HS-5 (cell line): Measurements from ENCODE around the gene AMBRA1.

ENCODE experiments used
- DNase-seq: peaks from one replicate; pipeline ENCODE4 v3.0.0-alpha.2; 2012; ENCODE audit warnings: low read depth

The AMBRA1 gene

DNA sequence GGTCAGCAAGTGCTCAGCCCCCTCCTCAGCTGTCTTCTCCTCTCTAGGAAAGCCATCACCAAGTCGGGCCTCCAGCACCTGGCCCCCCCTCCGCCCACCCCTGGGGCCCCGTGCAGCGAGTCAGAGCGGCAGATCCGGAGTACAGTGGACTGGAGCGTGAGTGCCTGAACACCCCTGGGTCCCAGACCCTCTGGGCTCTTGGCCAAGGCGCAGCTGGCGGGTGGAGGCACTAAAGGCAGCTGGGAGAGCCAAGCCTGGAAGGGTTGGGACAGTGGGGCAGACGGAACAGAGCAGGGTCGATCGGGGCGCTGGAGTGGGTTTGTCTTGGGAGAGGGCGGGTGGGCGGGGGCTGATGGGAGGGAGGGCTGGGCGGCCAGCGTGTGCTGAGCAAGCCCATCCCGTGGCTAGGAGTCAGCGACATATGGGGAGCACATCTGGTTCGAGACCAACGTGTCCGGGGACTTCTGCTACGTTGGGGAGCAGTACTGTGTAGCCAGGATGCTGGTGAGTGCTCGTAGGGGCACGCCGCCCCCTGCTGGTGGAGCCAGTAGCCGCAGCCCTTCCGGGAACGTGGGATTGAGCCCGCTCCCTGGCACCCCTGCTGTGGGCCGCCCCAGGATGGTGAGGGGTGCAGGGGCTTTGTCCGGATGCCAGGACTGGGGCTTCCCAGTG, 226.4 kb downstream of the AMBRA1 start:
- DNase-seq: no peak

DNA sequence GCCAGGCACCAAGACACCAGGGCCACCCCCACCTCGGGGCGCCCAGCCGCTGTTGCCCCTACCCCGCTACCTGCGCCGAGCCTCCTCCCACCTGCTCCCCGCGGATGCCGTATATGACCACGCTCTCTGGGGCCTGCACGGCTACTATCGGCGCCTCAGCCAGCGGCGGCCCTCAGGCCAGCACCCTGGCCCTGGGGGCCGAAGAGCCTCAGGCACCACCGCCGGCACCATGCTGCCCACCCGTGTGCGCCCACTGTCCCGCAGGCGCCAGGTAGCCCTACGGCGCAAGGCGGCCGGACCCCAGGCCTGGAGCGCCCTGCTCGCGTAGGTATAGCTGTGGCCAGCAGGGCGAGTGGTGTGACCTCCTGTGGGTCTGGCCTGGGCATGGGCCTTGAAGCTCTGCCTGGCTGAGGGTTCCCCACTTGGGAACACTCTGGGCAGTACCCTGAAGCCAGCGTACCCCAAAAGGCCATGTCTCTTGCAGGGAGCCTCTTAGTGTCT, 227.1 kb downstream of the AMBRA1 start:
- DNase-seq: no peak

DNA sequence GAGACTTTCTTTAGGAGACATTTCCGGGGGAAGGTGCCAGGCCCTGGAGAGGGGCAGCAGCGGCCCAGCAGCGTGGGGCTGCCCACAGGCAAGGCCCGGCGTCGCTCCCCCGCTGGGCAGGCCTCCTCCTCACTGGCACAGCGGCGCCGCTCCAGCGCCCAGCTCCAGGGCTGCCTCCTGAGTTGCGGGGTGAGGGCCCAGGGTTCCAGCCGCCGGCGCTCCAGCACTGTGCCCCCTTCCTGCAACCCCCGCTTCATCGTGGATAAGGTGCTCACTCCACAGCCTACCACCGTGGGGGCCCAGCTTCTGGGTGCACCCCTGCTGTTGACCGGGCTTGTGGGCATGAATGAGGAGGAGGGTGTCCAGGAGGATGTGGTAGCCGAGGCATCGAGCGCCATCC, 227.6 kb downstream of the AMBRA1 start:
- DNase-seq: no peak

DNA sequence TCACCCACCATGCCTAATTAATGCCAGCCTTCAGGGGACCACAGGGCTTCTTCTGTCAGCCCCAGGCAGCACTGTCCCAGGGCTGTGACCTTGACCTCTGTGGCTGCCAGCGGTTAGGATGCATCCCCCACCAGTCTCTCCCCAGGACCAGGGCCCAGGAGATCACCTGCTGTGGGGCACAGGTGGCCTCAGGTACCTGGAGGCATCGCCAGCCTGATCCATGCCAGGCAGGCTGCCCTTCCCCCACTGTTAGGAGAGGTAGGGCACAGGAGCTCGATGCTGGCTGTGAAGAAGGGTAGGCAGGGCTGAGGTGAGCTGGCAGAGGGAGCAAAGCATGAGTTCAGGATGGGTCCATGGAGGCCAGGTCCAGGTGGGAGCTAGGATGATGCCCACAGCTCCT, 229.0 kb downstream of the AMBRA1 start:
- no peak for DNase-seq

DNA sequence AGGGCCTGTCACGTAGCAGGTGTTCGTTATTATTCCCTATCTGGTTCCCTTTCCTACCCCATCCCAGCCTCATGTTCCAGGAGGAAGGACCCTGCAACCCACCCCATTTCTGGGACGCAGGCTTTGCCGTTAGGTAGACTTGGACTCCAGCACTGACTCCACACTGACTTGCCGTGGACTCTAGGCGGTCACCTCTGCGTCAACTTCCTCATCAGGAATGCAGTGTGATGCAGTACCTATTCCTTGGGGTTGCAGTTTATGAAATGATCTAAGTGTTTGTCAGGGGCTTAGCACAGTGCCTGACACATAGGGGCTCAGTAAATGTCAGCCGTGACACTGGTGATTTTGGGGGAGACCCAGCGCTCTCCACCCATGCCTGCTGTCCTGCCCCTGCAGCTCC, 229.8 kb downstream of the AMBRA1 start:
- no peak for DNase-seq

DNA sequence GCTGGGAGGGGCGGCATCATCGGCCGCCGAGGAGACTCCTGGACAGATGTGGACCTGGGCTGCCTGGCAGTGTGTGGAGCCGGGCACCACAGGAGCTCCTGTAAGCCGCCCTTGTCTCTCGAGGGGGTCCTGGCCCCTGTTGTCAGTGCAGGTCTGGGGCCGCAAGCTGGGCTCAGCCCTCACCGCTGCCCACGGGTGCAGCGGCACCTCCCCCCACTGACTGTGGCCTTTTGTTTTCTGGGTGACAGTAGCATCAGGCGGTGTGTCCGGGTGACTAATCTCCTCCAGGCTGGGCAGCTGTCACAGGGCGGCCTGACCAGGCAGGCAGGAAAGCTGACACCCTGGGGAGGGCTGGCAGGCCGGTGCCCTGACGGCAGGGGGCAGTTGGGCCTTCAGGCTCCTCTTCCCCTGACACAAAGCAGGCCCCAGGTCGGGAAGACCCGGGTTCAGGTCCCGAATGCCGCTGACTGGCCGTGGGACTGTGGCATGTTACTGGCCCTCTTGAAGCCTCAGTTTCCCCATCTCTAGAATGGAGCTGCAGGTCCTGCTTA, 230.3 kb downstream of the AMBRA1 start:
- no peak for DNase-seq

DNA sequence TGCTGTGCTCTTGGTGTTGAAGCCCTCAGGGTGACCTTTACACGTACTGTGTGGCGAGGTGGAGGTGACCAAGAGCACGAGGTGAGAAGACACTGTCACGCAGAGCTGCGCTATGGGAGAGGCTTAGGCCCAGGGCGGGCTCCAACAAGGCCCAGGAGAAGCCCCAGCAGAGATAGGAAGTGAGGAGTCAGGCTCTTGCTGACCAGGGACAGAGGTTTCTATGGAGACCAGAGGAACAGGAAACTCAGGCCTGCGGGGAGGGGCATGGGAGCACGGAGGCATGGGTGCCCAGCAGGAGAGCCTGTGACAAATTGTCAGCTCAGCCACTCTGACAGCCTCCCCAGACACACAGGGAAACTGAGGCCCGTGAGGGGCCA, 230.8 kb downstream of the AMBRA1 start:
- DNase-seq: no peak

DNA sequence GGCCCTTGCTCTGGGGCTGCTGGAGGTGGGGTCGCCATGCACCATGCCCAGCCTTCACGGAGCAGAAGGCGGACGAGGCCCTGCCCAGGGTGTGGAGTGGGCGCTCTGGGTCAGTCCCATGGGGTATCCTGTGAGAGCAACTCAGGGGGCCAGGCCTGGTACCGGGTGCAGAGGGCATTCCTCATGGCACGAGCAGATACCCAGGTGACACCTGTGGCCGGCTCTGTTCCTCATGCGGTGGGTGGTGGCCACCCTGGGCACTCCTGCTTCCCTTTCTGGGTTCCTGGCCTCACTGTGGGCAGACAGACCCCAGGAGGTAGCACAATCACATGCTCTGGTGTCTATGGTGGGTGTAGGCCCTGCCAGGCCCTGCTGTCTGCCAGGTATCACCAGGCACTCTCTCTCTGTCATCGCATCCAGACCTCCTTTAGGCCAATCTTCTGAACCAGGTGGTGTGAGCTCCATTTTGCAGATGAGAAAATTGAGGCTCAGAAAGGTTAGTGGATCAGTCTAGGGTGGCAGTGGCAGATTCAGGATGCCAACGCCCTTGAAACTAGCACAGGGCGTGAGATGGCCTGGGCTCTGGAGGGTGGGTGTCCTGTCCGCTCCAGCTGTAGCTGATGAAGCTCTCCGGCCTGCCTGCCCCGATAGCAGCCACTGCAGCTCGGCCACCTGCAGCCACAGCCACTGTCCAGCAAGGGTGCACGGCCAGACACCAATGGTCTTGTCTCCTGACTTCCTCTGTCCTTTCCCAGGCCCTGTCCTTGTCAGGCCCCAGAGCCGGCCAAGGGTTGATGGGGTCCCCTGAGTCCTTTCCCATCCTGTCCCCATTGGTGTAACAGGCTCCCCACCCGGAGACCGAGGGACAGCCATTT, 231.4 kb downstream of the AMBRA1 start:
- DNase-seq: no peak

DNA sequence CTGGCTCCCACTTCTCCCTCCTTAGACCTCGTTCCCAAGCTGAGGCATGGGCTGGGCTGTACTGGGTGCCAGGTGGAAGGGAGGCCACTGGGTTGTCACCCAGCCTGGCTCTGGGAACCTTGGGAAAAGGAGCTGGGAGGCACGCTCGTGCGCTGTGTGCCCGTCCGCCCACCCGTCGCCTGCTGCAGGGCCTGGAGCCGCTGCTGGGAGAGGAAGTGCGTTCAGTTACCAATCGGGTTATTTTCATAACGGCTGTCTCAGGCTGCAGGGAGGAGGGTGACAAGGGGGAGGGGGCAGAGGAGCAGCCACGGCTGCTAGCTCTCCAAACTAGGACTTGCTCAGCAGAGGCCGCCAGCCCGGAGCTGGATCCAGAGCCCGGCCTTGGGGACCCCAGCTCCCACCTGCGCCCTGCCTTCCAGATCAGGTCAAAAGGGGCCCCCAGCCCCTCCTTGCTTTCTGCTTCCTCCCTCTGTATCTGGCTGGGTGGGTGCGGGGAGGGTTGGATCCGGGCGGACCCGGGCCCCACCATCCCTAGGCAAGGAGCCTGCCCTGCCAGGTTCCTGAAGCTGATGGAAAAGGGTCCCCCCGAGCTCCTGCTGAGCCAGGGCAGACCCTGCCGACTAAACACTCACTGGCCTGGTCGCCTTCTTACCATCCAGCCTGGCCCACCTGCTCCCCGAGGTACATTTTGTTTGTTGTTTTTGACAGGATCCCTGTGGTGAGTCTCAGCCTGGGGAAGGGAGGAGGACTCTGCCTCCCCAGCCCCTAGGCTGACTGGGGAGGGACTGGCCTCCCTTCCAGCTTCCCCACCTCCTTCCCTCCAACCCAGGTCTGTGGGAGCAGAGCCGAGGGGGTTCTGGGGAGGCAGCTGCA, 232.3 kb downstream of the AMBRA1 start:
- no peak for DNase-seq

DNA sequence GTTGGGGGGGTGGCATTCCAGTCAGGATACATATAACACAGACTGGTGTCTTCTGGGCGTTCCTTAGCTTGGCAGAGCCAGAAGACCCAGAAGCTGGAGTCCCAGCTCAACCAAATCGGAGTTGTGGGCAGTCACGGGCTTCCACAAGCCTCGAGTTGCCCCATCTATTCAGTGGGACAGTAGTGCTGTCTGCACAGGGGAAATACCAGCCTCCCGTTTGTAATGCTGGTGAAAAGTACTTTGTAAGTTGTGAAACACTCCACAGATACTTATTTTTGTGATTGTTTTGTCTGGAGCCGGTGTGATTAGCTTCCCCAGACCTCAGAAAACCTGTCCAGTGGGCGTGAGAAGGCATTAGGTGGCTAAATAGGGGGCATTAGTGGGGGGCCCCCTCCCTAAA, 232.9 kb downstream of the AMBRA1 start:
- no peak for DNase-seq

DNA sequence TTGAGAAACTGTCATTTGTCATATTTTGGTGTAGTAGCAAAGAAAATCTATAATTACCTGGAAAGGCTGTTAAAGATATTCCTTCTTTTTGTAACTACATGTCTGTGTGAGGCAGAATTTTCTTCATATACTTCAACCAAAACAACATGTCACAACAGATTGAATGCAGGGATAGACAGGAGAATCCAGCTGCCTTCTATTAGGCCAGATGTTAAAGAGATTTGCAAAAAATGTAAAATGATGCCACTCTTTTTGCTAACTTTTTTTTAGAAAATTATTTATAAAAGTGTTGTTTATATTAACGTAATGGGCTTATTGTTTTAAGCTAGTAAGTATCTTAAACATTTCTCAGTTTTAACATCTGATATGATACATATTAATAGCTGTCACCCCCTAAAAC, 233.9 kb downstream of the AMBRA1 start:
- no peak for DNase-seq

DNA sequence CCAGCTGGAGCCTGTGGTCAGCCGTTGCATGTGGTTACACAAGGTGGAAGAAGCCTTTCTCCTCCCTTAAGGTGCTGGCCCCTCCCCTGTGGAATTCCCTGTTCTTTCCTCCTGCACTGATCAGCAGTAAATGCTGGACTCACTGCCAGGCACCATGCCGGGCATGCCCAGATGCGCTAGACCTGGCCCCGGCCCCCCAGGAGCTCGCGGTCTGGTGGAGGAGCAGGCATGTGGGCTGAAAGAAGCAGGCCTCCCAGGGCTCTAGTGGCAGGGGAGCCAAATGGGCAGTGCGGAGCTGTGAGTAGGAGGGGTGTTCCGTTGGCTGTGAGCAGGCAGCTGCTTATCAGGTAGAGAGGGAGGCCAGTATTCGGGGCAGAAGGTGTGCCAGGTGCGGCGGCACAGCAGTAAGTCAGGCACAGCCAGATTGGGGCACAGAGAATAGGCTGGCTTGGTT, 236.3 kb downstream of the AMBRA1 start:
- DNase-seq: no peak

DNA sequence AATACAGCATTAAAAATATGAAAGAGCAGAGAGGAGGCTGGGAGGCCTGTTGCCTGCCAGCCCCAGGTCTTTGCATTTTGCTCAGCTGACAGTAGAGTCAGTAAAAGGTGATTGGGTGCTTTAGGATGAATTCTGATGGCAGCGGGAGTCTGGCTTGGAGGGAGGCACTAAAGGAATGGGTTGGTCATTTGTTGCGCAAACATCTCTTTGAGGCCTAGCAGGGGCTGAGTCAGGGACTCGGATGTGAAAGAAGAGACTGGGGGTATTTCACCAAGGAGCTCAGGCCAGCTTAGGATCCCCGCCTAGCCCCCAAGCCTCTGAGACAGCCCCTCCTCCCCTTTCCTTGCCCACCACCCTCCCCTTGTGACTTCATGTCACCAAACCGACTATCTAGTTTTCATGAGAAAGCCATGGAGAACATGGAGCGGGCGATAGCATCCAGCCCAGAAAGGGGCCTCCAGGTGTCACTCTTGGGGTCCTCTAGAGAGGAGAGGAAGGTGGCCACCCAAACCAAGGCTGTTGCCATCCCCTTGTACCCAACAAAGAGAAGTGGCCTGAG, 236.8 kb downstream of the AMBRA1 start:
- DNase-seq: no peak

DNA sequence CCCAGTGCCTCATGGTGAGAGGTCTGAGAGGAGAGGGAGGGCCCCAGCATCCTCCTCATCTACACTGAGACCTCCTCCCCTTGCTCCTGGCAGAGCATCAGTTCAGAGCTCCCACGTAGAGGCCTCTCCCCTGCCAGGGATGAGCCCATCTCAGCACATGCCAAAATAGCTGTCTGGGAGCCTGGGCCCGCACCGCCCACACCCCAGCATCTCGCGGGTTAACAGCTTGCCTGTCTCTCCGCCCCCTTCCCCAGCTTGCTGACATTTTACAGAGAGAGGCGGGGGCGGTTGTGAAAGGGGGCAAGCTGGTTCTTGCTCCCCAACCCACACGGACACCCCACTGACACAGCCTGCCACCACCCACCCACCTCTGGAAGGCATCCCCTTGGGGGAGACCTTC, 240.1 kb downstream of the AMBRA1 start:
- DNase-seq: no peak

DNA sequence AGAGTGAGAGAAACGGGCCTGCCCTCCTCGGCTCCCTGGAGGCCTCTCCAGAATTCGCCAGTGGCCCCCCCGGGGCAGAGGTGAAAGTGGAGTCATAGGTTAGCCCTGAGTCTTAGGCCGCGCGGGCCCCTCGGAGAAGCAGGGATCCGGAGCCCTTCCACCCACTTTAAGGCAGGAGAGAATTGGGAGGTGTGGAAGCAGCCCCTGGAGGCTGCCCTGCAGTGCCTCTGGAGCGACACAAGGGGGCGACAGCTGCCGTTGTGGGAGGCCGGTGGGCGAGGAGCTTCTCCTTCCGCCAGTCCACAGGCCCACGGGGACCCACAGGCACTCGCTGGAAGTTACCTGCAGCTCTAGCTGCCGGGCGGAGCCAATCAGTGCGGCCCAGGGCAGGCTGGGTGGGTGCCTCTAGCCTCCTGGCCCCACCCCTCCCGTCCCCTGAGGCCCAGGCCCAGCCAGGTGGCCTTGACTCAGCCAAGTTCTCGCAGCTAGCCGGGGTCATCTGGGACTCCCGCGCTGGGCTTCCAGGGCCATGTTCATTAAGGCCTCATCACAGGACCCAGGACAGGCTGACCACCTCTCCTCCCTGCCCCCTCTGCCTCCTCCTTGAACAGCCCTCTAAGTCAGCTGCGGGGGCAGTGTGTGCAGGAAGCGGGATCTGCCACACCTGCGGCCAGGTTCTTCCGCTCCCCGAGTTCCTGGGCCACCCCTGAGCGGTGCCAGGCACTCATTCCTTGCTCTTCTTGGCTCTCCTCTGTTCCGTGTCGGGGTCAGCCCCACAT, 241.6 kb downstream of the AMBRA1 start:
- no peak for DNase-seq

DNA sequence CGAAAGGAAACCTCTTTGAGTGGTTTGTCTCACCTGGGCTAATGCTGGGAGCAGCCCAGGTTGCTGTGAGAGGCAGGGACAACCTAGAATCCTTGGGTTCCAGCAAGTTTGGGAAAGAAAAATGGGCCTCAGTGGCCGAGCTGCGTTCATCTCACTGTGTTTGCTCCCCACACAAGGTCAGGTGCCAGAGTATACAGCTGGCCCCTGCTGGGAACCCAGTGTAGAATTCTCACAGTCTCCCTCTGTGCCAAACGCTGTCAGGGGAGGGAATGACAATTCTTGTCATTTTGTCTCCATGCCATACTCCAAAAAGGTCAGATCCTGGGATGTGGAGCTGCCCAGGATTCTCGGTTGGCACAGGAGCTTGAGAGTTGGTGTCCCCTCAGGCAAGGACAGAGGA, 242.2 kb downstream of the AMBRA1 start:
- no peak for DNase-seq

DNA sequence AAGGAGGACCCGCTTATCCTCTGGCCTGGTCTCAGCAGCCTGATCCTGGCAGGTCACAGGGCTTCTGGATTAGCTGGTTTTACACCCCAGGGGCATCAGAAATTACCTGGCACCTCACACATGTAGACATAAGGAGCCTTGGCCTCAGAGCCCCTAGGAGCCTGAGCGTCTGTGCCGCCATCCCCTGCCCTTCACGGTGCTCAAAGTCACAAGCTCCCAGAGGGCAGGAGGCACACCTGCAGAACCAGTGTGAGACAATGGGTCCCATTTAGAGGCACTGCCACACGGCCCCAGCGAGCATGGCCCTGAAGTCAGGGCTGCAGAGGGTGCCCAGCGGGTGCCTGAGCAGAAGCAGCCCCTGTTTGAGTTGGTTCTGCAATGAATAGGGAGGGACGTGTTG, 242.7 kb downstream of the AMBRA1 start:
- DNase-seq: no peak

DNA sequence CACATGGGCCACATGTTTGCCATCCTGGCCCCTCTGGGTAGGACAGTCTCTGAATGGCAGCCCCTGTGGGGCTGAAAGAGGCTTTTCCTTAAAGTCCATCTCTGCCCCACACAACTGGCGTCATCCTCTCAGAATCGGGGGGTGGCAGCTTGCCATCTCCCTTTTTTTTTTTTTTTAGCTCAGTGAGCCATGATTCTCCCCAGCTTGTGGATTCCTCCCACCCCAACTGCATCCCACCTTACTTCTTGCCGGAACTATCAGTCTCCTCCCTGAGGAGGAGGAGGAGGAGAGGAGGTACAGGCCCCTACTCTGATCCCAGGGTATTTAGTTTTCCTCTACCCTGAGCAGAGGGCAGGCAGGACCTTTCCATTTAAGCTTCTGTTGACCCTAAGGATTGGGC, 243.1 kb downstream of the AMBRA1 start:
- DNase-seq: no peak

DNA sequence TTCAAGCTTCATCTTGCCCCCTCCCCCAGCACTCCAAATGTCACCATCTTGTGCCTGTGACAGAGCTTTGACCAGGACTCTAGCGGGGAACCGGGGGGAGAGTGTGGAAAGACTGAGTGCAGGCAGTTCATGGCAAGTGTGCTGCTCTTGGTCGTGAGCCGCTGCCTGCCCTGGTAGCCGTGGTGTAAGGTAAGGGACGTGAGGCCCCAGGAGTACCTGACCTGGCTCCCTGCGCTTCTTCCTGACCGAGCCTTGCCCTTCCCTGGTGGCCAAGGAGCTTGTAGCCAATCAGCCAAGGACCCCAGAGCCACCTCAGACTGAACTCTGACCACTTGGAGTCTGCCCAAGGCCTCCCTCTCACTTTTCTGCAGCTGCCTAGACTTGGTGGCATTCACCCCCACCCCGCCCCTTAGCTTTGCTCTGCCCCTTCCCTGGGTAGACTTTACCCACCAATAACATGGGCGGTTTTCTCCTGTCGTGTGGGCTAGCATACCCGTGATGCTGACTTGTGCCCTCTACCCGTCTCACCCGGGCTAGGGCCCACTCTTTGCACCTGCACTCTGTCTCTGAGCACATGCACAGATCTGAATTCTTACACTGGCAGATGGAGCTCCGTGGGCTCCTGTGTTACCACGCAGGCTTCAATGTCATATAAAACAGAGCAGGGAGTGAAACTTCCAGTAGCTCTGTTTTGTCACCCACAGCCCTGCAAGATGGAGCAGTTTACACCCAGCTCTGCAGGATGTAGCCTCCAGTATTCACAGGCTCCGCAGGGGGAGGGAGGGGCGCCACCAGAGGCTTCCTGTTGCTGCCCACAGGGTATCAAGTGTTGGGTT, 245.0 kb downstream of the AMBRA1 start:
- DNase-seq: no peak
